Left colon (tissue), 2 donors: ENCODE results near the gene NOD2. TPM values are rescaled to one million over a fixed set of nuclear protein-coding genes. Genes with fewer than 3 reads are reported as not detected.

Source experiments
- ATAC-seq: fragments of 200-7000 bp; cut with Tn5 transposase; one replicate; pipeline ENCODE4 v1.9.1; 2020; ENCODE audit warnings: mild to moderate bottlenecking, moderate library complexity
- DNase-seq, 2 donors: peaks; one replicate each; pipeline ENCODE4 v3.0.0-alpha.2; 2020
- intact Hi-C, 2 donors: fragments of 100-400 bp; cut with DNase I in 1 of 2; cut with micrococcal nuclease in 1 of 2; formaldehyde crosslinking; loops; one replicate each; pipeline versions ENCODE4 v1.11.2 to v1.14.0; 2022; cut with DNase I, micrococcal nuclease
- microRNA-seq, 2 donors: library from miRNA; unstranded; fragments of <30 nt; microRNA quantifications; one replicate each; pipeline versions ENCODE4 v1.1.0 to v1.2.0, GENCODE V29; 2020
- total RNA-seq, 2 donors: library from RNA; stranded (reverse); fragmentation: NEBNext Ultra II Directional; extraction: Animal tissue kit (Norgen Biotek cat#: 25700); gene quantifications; one replicate each; pipeline ENCODE4 v1.2.1, GENCODE V29; 2021
- donor health status: DM: no; HTN: no; CAD: no.
- donor health status: DM: yes; HTN: yes; CAD: no.

Gene NOD2
- total RNA-seq, 2 donors from 2014 or later = 0.61 to 0.98 TPM

GRCh38 chr16:50752471-50753235 is 59.2 kb downstream of the NOD2 start:
- intact Hi-C loops = no loop called here

GRCh38 chr16:50756473-50756872 is 63.1 kb downstream of the NOD2 start:
- no peak for ATAC-seq
- intact Hi-C loops = no loop called here
- DNase-seq = no peak

More at GRCh38 chr16:50752471-50753235, 59.2 kb downstream of the NOD2 start:
- DNase-seq = no peak
- ATAC-seq = no peak

GRCh38 chr16:50761267-50761666 is 67.9 kb downstream of the NOD2 start:
- no peak for ATAC-seq
- intact Hi-C loops = no loop called here
- no peak for DNase-seq

GRCh38 chr16:50762241-50762640 is 68.8 kb downstream of the NOD2 start:
- ATAC-seq (no peak), DNase-seq (no peak)
- intact Hi-C loops = no loop called here

- DNase-seq (no peak), ATAC-seq (no peak)
- intact Hi-C loops = no loop called here
These were observed 69.8 kb downstream of the NOD2 start for GRCh38 chr16:50763211-50763610.

GRCh38 chr16:50765260-50765659 is 71.9 kb downstream of the NOD2 start:
- no peak for DNase-seq
- intact Hi-C loops = no loop called here
- ATAC-seq = no peak

GRCh38 chr16:50765861-50766260 is 72.5 kb downstream of the NOD2 start:
- intact Hi-C loops = no loop called here
- ATAC-seq (no peak), DNase-seq (no peak)

- no peak for DNase-seq
- intact Hi-C loops = no loop called here
- ATAC-seq = no peak
These were observed 73.8 kb downstream of the NOD2 start for GRCh38 chr16:50767197-50767596.

- ATAC-seq (no peak), DNase-seq (no peak)
- intact Hi-C loops = no loop called here
These were observed 78.0 kb downstream of the NOD2 start for GRCh38 chr16:50771366-50771765.

- ATAC-seq (no peak), DNase-seq (no peak)
- intact Hi-C loops = no loop called here
These were observed 81.0 kb downstream of the NOD2 start for GRCh38 chr16:50774405-50774804.

GRCh38 chr16:50774960-50775359 is 81.6 kb downstream of the NOD2 start:
- intact Hi-C loops = no loop called here

GRCh38 chr16:50776037-50776436 is 82.6 kb downstream of the NOD2 start:
- ATAC-seq (peak; percentile 99), DNase-seq (no peak)

More at GRCh38 chr16:50774960-50775359, 81.6 kb downstream of the NOD2 start:
- DNase-seq (no peak), ATAC-seq (no peak)

GRCh38 chr16:50778284-50779163 is 85.1 kb downstream of the NOD2 start:
- intact Hi-C loops = no loop called here
- DNase-seq (no peak), ATAC-seq (no peak)

More at GRCh38 chr16:50776037-50776436, 82.6 kb downstream of the NOD2 start:
- intact Hi-C loops = no loop called here

- DNase-seq = no peak
- intact Hi-C loops = no loop called here
- no peak for ATAC-seq
These were observed 87.6 kb downstream of the NOD2 start for GRCh38 chr16:50781043-50781442.

- ATAC-seq (no peak), DNase-seq (no peak)
- intact Hi-C loops = no loop called here
These were observed 88.1 kb downstream of the NOD2 start for GRCh38 chr16:50781518-50781917.

Small RNAs within 50 kb of the gene (microRNA-seq; reads per million reads assigned to microRNA genes)
- gene MIR3181 = 0 reads per million in 2 donors

Other genes starting within 250 kb of the NOD2 start
- gene NKD1, start 145.2 kb upstream of the NOD2 start, total RNA-seq = 1 to 10 TPM; 1.6 to 5.6 TPM
- 1 to 10 TPM in 1 of 2 donors, under 1 TPM in 1; 0.52 to 2.6 TPM for gene SNX20, start 12.3 kb upstream of the NOD2 start, total RNA-seq
- gene CYLD, start 48.5 kb downstream of the NOD2 start, total RNA-seq = 10 to 100 TPM; 21.5 to 36.3 TPM